ENCODE results near the gene SRPX2.

- TF ChIP-seq CTCF (IDR thresholded peaks at IDR 0.05) (no peak), POLR2A (IDR thresholded peaks at IDR 0.05) (no peak)
Measured at GRCh38 chrX:100625985-100626491, 18.0 kb upstream of the SRPX2 start.

Data from Peyer's patch (tissue), 4 donors.